Measurements from ENCODE around the gene COL4A1.

DNA sequence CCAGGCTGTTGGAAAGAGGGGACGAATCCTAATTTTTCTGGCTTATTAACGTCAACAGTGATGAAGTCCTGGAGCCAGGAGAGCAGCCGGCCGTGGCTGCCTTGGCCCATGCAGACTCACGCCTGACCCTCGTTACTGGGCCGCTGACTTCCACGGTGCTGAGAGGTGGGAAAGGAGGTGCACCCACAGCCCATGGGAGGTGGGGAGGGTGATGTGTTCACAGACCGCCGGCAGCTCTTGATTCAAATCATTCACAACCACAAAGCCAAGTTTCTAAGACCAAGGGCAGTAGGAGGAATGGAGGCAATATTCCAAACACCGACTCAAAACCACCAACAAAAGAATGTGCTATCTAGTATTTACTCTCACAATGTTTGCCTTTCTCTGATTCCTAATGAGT is 24.4 kb upstream of the COL4A1 start:
- TF ChIP-seq, protein P1, sequence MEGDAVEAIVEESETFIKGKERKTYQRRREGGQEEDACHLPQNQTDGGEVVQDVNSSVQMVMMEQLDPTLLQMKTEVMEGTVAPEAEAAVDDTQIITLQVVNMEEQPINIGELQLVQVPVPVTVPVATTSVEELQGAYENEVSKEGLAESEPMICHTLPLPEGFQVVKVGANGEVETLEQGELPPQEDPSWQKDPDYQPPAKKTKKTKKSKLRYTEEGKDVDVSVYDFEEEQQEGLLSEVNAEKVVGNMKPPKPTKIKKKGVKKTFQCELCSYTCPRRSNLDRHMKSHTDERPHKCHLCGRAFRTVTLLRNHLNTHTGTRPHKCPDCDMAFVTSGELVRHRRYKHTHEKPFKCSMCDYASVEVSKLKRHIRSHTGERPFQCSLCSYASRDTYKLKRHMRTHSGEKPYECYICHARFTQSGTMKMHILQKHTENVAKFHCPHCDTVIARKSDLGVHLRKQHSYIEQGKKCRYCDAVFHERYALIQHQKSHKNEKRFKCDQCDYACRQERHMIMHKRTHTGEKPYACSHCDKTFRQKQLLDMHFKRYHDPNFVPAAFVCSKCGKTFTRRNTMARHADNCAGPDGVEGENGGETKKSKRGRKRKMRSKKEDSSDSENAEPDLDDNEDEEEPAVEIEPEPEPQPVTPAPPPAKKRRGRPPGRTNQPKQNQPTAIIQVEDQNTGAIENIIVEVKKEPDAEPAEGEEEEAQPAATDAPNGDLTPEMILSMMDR (IDR thresholded peaks at IDR 0.05; ENCODE audit: insufficient read depth, low read length), result no peak
- no peak for TF ChIP-seq POLR2AphosphoS5 (IDR thresholded peaks at IDR 0.05; ENCODE audit: low read depth)
- no peak for TF ChIP-seq GABPA (IDR thresholded peaks at IDR 0.05; ENCODE audit: low read depth)
- TF ChIP-seq, protein P2, sequence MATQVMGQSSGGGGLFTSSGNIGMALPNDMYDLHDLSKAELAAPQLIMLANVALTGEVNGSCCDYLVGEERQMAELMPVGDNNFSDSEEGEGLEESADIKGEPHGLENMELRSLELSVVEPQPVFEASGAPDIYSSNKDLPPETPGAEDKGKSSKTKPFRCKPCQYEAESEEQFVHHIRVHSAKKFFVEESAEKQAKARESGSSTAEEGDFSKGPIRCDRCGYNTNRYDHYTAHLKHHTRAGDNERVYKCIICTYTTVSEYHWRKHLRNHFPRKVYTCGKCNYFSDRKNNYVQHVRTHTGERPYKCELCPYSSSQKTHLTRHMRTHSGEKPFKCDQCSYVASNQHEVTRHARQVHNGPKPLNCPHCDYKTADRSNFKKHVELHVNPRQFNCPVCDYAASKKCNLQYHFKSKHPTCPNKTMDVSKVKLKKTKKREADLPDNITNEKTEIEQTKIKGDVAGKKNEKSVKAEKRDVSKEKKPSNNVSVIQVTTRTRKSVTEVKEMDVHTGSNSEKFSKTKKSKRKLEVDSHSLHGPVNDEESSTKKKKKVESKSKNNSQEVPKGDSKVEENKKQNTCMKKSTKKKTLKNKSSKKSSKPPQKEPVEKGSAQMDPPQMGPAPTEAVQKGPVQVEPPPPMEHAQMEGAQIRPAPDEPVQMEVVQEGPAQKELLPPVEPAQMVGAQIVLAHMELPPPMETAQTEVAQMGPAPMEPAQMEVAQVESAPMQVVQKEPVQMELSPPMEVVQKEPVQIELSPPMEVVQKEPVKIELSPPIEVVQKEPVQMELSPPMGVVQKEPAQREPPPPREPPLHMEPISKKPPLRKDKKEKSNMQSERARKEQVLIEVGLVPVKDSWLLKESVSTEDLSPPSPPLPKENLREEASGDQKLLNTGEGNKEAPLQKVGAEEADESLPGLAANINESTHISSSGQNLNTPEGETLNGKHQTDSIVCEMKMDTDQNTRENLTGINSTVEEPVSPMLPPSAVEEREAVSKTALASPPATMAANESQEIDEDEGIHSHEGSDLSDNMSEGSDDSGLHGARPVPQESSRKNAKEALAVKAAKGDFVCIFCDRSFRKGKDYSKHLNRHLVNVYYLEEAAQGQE (IDR thresholded peaks at IDR 0.05; ENCODE audit: insufficient replicate concordance, low read depth), result no peak
- no peak for TF ChIP-seq SPI1 (IDR thresholded peaks at IDR 0.05; ENCODE audit: borderline replicate concordance, low read depth)
